Hepatocyte (in vitro differentiated cells): Measurements from ENCODE around the gene CCDC91. TPM values are rescaled to one million over a fixed set of nuclear protein-coding genes. Genes with fewer than 3 reads are reported as not detected.
"Not testable (repeated sequence)": the region's sequence is repeated elsewhere in the genome, so short reads cannot be mapped to it uniquely, and the experiment has no call there.

Experiments
- DNase-seq: peaks from one replicate; pipeline ENCODE4 v3.0.0-alpha.2; 2016; ENCODE audit warnings: low spot score
- H2AFZ ChIP-seq: fragments of 200-600 bp; sonication (generic); 2 replicates; pipeline ENCODE4 v1.6.0; 2016; ENCODE audit warnings: antibody characterized with exemption, mild to moderate bottlenecking
- H3K27ac ChIP-seq: fragments of 200-600 bp; sonication (generic); 2 replicates; pipeline ENCODE4 v1.5.1; 2016; ENCODE audit warnings: mild to moderate bottlenecking
- H3K27me3 ChIP-seq: fragments of 200-600 bp; sonication (generic); 2 replicates; pipeline ENCODE4 v1.6.1; 2016
- H3K36me3 ChIP-seq: fragments of 200-600 bp; sonication (generic); replicated peaks from 2 replicates; pipeline ENCODE4 v1.5.1; 2016; ENCODE audit warnings: low read depth; ENCODE audit not compliant: insufficient read depth
- H3K4me1 ChIP-seq: fragments of 200-600 bp; sonication (generic); 2 replicates; pipeline ENCODE4 v1.5.1; 2016; ENCODE audit warnings: mild to moderate bottlenecking, moderate library complexity; ENCODE audit not compliant: insufficient read depth
- H3K4me2 ChIP-seq: fragments of 200-600 bp; sonication (generic); 2 replicates; pipeline ENCODE4 v1.6.0; 2016
- H3K4me3 ChIP-seq: fragments of 200-600 bp; sonication (generic); 2 replicates; pipeline ENCODE4 v1.5.1; 2016; ENCODE audit warnings: mild to moderate bottlenecking
- H3K79me2 ChIP-seq: fragments of 200-600 bp; sonication (generic); 2 replicates; pipeline ENCODE4 v1.6.0; 2017; ENCODE audit warnings: mild to moderate bottlenecking
- H3K9me2 ChIP-seq: fragments of 200-600 bp; sonication (generic); replicated peaks from 2 replicates; pipeline ENCODE4 v1.6.0; 2017; ENCODE audit warnings: mild to moderate bottlenecking; ENCODE audit not compliant: insufficient read depth
- H3K9me3 ChIP-seq: fragments of 200-600 bp; sonication (generic); 2 replicates; pipeline ENCODE4 v1.5.1; 2016; ENCODE audit warnings: low read depth, mild to moderate bottlenecking
- H4K20me1 ChIP-seq: fragments of 200-600 bp; sonication (generic); 2 replicates; pipeline ENCODE4 v1.6.0; 2016; ENCODE audit warnings: mild to moderate bottlenecking; ENCODE audit not compliant: insufficient read depth, poor library complexity, severe bottlenecking
- CTCF ChIP-seq: fragments of 200-600 bp; sonication (generic); IDR thresholded peaks from 2 replicates; pipeline ENCODE4 v1.5.1; 2016; ENCODE audit warnings: antibody characterized with exemption, mild to moderate bottlenecking; ENCODE audit not compliant: poor library complexity
- EZH2 ChIP-seq: fragments of 200-600 bp; sonication (generic); IDR thresholded peaks from 2 replicates; pipeline ENCODE4 v1.6.1; 2016; ENCODE audit warnings: antibody characterized with exemption, mild to moderate bottlenecking, borderline replicate concordance
- EZH2phosphoT487 ChIP-seq: fragments of 200-600 bp; sonication (generic); IDR thresholded peaks from one replicate; pipeline ENCODE4 v1.6.1; 2018; ENCODE audit warnings: antibody characterized with exemption, mild to moderate bottlenecking, low read depth, moderate library complexity; ENCODE audit not compliant: unreplicated experiment, severe bottlenecking
- WGBS: methylation state at CpG from one replicate; pipeline ENCODE4 v1.1.6; 2016; ENCODE audit warnings: low lambda C conversion rate; ENCODE audit errors: missing lambda C conversion rate; 5-methylcytosine and 5-hydroxymethylcytosine counted together
- polyA plus RNA-seq: library from polyadenylated mRNA; unstranded; fragments of >200 nt; fragmentation: Nextera tagmentation; extraction: Ambion mirVana; gene quantifications from 2 replicates; pipeline ENCODE4 v1.2.1, GENCODE V29; 2016
- total RNA-seq: library from RNA; depleted of rRNA; stranded (reverse); fragments of >200 nt; gene quantifications from 2 replicates; pipeline ENCODE4 v1.2.3, GENCODE V29; 2014

The CCDC91 gene
- total and polyA plus RNA-seq, 2 experiments from 2014 or later: 14.2 to 15.1 TPM

GRCh38 chr12:28374556-28374955 lies 184.3 kb downstream of the CCDC91 start:
- DNase-seq: no peak
- H2AFZ ChIP-seq: no peak overlapping the region
- no peaks in the 10 kb centered on the region for H3K27me3 ChIP-seq
- no peaks in the 10 kb centered on the region for H3K36me3 ChIP-seq
- no peak overlapping the region for H3K4me3 ChIP-seq
- H3K79me2 ChIP-seq: no peaks in the 10 kb centered on the region
- no peaks in the 10 kb centered on the region for H4K20me1 ChIP-seq
- H3K9me2 ChIP-seq: no peaks in the 10 kb centered on the region
- H3K27ac ChIP-seq: no peak overlapping the region
- peaks cover 4% of the 10 kb centered on the region for H3K9me3 ChIP-seq
- no peak for TF ChIP-seq CTCF
- no peak for TF ChIP-seq EZH2
- no peak for TF ChIP-seq EZH2phosphoT487
- H3K4me1 ChIP-seq: no peaks in the 10 kb centered on the region
- no peak overlapping the region for H3K4me2 ChIP-seq

DNA sequence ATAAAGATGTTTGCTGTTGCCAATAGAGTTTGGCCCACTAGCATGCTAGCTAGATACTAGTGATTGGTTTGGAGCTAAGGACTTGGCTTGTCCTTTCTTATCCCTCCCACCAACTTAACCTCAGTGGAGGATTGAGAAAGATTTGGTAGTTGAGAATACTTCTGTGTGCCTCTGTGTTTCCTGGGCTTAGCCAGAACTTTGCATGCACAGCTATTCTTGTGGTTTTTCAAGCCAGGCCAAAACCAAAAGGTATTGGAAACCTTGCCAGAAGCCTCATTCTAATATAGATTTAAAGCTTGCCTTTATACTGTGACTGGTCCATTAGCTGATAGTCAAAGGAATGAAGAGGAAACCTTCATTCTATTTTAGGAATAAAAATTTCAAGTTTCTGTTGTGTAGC lies 188.5 kb downstream of the CCDC91 start:
- H3K4me1 ChIP-seq: no peaks in the 10 kb centered on the region
- no peaks in the 10 kb centered on the region for H3K79me2 ChIP-seq
- no peaks in the 10 kb centered on the region for H3K27me3 ChIP-seq
- TF ChIP-seq EZH2phosphoT487 (no peak), CTCF (no peak), EZH2 (no peak)
- H3K4me3 ChIP-seq: no peak overlapping the region
- DNase-seq: no peak
- no peak overlapping the region for H3K27ac ChIP-seq
- H3K4me2 ChIP-seq: no peak overlapping the region
- no peaks in the 10 kb centered on the region for H4K20me1 ChIP-seq
- no peaks in the 10 kb centered on the region for H3K9me2 ChIP-seq
- H3K36me3 ChIP-seq: no peaks in the 10 kb centered on the region
- no peaks in the 10 kb centered on the region for H3K9me3 ChIP-seq
- no peak overlapping the region for H2AFZ ChIP-seq

DNA sequence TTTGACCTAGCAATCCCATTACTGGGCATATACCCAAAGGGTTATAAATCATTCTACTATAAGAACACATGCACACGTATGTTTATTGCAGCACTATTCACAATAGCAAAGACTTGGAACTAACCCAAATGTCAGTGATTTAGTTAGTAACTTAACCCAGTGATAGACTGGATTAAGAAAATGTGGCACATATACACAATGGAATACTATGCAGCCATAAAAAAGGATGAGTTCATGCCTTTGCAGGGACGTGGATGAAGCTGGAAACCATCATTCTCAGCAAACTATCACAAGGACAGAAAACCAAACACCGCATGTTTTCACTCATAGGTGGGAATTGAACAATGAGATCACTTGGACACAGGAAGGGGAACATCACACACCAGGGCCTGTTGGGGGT lies 189.5 kb downstream of the CCDC91 start:
- 88% methylated on average over 3 of the region's 3 CpGs for WGBS
- not testable (repeated sequence) for H3K9me3 ChIP-seq

DNA sequence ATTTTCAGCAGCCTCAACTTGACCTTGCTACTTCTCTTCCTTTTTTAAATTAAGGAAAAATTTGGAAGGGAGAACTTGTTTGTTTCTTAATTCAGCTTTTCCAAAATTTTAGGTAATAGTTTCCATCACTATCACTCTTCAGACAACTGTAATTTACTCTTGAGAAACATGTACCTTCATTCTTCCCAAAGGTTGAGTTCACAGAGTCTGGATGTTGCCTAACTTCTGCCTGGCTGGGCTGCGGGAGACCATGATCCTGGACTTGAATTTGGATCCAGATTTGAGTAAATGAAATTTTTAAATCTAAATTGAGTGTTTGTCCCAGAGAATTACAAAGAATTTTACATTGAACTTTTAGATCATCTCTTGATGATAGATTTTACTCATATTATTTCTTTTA lies 193.1 kb downstream of the CCDC91 start:
- no peak for TF ChIP-seq CTCF
- no peak for TF ChIP-seq EZH2
- no peak for TF ChIP-seq EZH2phosphoT487
- H3K36me3 ChIP-seq: no peaks in the 10 kb centered on the region
- no peak for DNase-seq
- H3K9me2 ChIP-seq: no peaks in the 10 kb centered on the region
- 97% methylated on average over 1 of the region's 1 CpG for WGBS
- no peaks in the 10 kb centered on the region for H3K79me2 ChIP-seq
- no peak overlapping the region for H3K4me2 ChIP-seq
- no peak overlapping the region for H3K27ac ChIP-seq
- no peaks in the 10 kb centered on the region for H3K9me3 ChIP-seq
- H3K27me3 ChIP-seq: no peaks in the 10 kb centered on the region
- no peak overlapping the region for H2AFZ ChIP-seq
- no peak overlapping the region for H3K4me3 ChIP-seq
- no peaks in the 10 kb centered on the region for H4K20me1 ChIP-seq
- H3K4me1 ChIP-seq: no peaks in the 10 kb centered on the region

More for the DNA sequence above, 189.5 kb downstream of the CCDC91 start:
- not testable (repeated sequence) for H3K4me2 ChIP-seq, H3K79me2 ChIP-seq, H3K4me1 ChIP-seq, H4K20me1 ChIP-seq, H2AFZ ChIP-seq, H3K27me3 ChIP-seq, H3K9me2 ChIP-seq, H3K36me3 ChIP-seq, H3K27ac ChIP-seq, DNase-seq, H3K4me3 ChIP-seq
